ENCODE results near the gene POLD2.

Gene POLD2

GRCh38 chr7:44079331-44080021 lies 43.9 kb downstream of the POLD2 start:
- no peak for DNase-seq (ENCODE audit: extremely low read depth, low read depth)
- H3K4me3 ChIP-seq (replicated peaks; ENCODE audit: low read depth, low read length), result no peak overlapping the region
- no peak for TF ChIP-seq CTCF (IDR thresholded peaks at IDR 0.05; ENCODE audit: low read depth, low read length, missing control alignments)

GRCh38 chr7:44078521-44078920 lies 44.8 kb downstream of the POLD2 start:
- no peak for DNase-seq (ENCODE audit: extremely low read depth, low read depth)
- no peak for TF ChIP-seq CTCF (IDR thresholded peaks at IDR 0.05; ENCODE audit: low read depth, low read length, missing control alignments)
- no peak overlapping the region for H3K4me3 ChIP-seq (replicated peaks; ENCODE audit: low read depth, low read length)

GRCh38 chr7:44077681-44078091 lies 45.7 kb downstream of the POLD2 start:
- H3K4me3 ChIP-seq (replicated peaks; ENCODE audit: low read depth, low read length), result no peak overlapping the region
- no peak for TF ChIP-seq CTCF (IDR thresholded peaks at IDR 0.05; ENCODE audit: low read depth, low read length, missing control alignments)
- DNase-seq (ENCODE audit: extremely low read depth, low read depth), result no peak

GRCh38 chr7:44077061-44077460 lies 46.3 kb downstream of the POLD2 start:
- no peak for TF ChIP-seq CTCF (IDR thresholded peaks at IDR 0.05; ENCODE audit: low read depth, low read length, missing control alignments)
- no peak for DNase-seq (ENCODE audit: extremely low read depth, low read depth)
- no peak overlapping the region for H3K4me3 ChIP-seq (replicated peaks; ENCODE audit: low read depth, low read length)

GRCh38 chr7:44076101-44076895 lies 47.0 kb downstream of the POLD2 start:
- no peak for DNase-seq (ENCODE audit: extremely low read depth, low read depth)
- H3K4me3 ChIP-seq (replicated peaks; ENCODE audit: low read depth, low read length), result no peak overlapping the region
- no peak for TF ChIP-seq CTCF (IDR thresholded peaks at IDR 0.05; ENCODE audit: low read depth, low read length, missing control alignments)

GRCh38 chr7:44075296-44076075 lies 47.9 kb downstream of the POLD2 start:
- TF ChIP-seq CTCF (IDR thresholded peaks at IDR 0.05; ENCODE audit: low read depth, low read length, missing control alignments), result no peak
- DNase-seq (ENCODE audit: extremely low read depth, low read depth), result no peak
- H3K4me3 ChIP-seq (replicated peaks; ENCODE audit: low read depth, low read length), result no peak overlapping the region
